ENCODE results near the gene KIF18A.
"Not testable (repeated sequence)": the region's sequence is repeated elsewhere in the genome, so short reads cannot be mapped to it uniquely, and the experiment has no call there.

KIF18A gene

GRCh38 chr11:28107191-28107749 is 686 bp downstream of the KIF18A start:
- DNase-seq (ENCODE audit: extremely low read depth in 1 of 2, low read depth in 1 of 2): no peak

GRCh38 chr11:28106353-28107043 is 1.5 kb downstream of the KIF18A start:
- no peak for DNase-seq (ENCODE audit: extremely low read depth in 1 of 2, low read depth in 1 of 2)

- no peak for DNase-seq (ENCODE audit: extremely low read depth in 1 of 2, low read depth in 1 of 2)
These were observed 2.1 kb downstream of the KIF18A start for GRCh38 chr11:28105869-28106268.

GRCh38 chr11:28104984-28105383 is 3.0 kb downstream of the KIF18A start:
- no peak for DNase-seq (ENCODE audit: extremely low read depth in 1 of 2, low read depth in 1 of 2)

GRCh38 chr11:28104425-28104824 is 3.5 kb downstream of the KIF18A start:
- no peak for DNase-seq (ENCODE audit: extremely low read depth in 1 of 2, low read depth in 1 of 2)

GRCh38 chr11:28102300-28102699 is 5.7 kb downstream of the KIF18A start:
- DNase-seq (ENCODE audit: extremely low read depth in 1 of 2, low read depth in 1 of 2): not testable (repeated sequence)

DNA sequence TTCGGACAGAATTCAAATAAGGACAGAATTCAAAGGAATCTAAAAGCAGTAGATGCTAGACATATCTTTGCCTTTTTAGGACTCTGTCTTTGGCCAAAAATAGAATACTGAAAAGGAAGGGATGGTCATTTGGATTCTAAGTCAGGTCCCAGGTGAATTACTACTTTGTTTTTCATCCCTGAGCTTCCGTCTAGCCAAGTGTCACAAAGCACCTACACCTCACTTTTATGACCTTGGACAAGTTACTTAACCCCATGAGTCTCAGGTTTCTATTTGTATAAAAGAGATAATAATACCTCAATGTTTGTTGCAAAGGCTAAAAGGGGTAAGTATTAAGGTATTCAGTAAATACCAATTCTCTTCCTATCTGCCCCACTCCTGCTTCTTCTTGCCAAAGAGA is 7.3 kb downstream of the KIF18A start:
- DNase-seq (ENCODE audit: extremely low read depth in 1 of 2, low read depth in 1 of 2): no peak

- DNase-seq (ENCODE audit: extremely low read depth in 1 of 2, low read depth in 1 of 2): no peak
These were observed 8.2 kb downstream of the KIF18A start for GRCh38 chr11:28099715-28100114.

DNA sequence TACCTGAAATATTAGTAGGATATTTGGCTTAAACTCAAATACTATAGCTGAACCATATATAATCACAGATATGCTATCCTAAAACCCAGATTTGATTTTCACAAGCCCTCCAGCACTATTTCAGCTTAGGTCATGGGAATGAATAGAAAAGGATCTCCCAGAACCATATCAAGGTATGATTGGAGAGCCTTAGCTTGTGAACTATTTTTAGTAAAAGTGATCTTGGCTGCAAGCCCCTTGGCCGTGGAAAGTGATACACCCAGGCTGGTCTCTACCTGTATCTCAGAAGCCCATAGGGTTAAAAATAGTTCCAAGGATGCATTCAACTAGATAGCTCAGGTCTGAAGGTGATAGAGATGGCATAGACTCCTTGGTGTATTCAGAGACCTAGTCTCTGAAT is 9.7 kb downstream of the KIF18A start:
- no peak for DNase-seq (ENCODE audit: extremely low read depth in 1 of 2, low read depth in 1 of 2)

- no peak for DNase-seq (ENCODE audit: extremely low read depth in 1 of 2, low read depth in 1 of 2)
These were observed 15.2 kb downstream of the KIF18A start for GRCh38 chr11:28092786-28093185.

- DNase-seq (ENCODE audit: extremely low read depth in 1 of 2, low read depth in 1 of 2): no peak
These were observed 17.8 kb downstream of the KIF18A start for GRCh38 chr11:28090052-28090749.

GRCh38 chr11:28089378-28089777 is 18.6 kb downstream of the KIF18A start:
- no peak for DNase-seq (ENCODE audit: extremely low read depth in 1 of 2, low read depth in 1 of 2)

- DNase-seq (ENCODE audit: extremely low read depth in 1 of 2, low read depth in 1 of 2): not testable (repeated sequence)
These were observed 20.3 kb downstream of the KIF18A start for GRCh38 chr11:28087693-28088092.

DNA sequence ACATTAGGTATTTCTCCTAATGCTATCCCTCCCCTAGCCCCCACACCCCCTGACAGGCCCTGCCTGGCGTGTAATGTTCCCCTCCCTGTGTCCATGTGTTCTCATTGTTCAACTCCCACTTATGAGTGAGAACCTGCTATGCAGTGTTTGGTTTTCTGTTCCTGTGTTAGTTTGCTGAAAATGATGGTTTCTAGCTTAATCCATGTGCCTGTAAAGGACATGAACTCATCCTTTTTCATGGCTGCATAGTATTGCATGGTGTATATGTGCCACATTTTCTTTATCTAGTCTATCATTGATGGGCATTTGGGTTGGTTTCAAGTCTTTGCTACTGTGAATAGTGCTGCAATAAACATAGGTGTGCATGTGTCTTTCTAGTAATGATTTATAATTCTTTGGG is 20.8 kb downstream of the KIF18A start:
- not testable (repeated sequence) for DNase-seq (ENCODE audit: extremely low read depth in 1 of 2, low read depth in 1 of 2)

GRCh38 chr11:28086569-28086968 is 21.4 kb downstream of the KIF18A start:
- no peak for DNase-seq (ENCODE audit: extremely low read depth in 1 of 2, low read depth in 1 of 2)

DNA sequence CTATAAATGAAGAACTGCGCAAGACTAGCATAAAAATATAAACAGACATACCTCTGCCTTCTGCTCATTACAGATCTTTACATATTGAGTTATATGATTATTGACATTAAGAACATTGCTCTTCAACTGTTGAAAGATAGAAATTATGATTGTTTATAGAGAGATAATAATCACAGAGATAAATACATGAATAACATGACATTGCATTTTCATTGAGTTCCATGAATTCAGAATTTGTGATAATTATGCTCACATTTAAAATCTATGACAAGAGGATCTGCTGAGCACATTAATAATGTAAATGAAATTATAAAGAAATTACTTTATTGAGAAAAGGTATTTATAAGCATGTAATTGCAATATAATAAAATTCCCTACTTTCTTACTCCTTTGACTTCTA is 24.8 kb downstream of the KIF18A start:
- no peak for DNase-seq (ENCODE audit: extremely low read depth in 1 of 2, low read depth in 1 of 2)

DNA sequence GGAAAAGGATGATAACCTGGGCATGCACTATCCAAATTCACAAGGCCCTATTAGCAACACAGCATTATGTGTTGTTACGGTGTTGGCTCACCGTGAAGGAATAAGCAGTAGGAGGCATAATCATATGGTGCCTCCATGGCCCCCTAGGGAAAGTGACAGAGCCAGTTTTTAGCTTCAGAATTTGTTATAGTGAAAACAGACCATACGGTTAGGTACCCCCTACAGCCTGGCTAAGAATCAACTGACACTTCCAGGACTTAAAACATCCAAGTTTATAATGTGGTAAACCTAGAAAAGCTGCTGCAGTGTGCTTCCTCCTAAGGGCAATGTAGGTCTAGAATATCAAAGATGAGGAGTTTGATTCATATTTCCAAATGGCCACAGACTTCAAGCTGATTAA is 30.4 kb downstream of the KIF18A start:
- no peak for DNase-seq (ENCODE audit: extremely low read depth in 1 of 2, low read depth in 1 of 2)

DNA sequence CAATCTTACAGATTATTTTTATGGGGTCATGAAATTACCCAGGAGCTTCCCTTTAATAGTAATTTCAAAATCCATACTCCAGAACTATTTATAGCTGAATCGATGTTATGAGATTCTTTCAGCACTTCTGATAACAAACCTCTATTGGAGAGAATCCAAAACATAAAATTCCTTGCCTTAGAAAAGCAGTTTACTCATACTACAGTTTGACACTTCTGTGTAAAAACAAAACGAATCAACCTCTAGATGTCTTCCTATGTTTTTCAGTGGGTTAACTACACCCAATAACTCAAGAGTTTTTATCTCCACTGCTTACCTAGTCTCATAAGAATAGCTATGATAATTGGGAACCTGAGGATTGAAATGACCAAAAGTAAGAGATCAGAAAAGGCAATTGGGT is 35.6 kb downstream of the KIF18A start:
- no peak for DNase-seq (ENCODE audit: extremely low read depth in 1 of 2, low read depth in 1 of 2)

- DNase-seq (ENCODE audit: extremely low read depth in 1 of 2, low read depth in 1 of 2): no peak
These were observed 36.7 kb downstream of the KIF18A start for GRCh38 chr11:28071305-28071704.

DNA sequence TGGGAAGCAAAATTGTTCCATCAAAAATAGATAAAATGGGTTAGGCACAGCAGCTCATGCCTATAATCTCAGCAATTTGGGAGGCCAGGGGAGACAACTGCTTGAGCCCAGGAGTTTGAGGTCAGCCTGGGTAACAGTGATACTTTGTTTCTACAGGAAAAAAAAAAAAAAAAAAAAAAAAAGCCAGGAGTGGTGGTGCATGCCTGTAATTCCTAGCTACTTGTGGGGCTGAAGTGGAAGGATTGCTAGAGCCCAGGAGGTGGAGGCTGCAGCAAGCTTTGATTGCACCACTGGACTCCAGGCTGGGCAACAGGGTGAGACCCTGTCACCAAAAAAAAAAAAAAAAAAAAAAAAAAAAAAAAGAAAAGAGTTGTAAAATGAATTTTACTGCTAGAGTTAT is 49.6 kb downstream of the KIF18A start:
- no peak for DNase-seq (ENCODE audit: extremely low read depth in 1 of 2, low read depth in 1 of 2)

GRCh38 chr11:28054821-28055220 is 53.1 kb downstream of the KIF18A start:
- no peak for DNase-seq (ENCODE audit: extremely low read depth in 1 of 2, low read depth in 1 of 2)

All from activated CD8-positive, alpha-beta memory T cell treated with anti-CD3 and anti-CD28 coated beads for 1 hour (primary cell).